Uterus (tissue), 2 donors: ENCODE measurements around the gene MMP26.
"Not testable (repeated sequence)": the region's sequence is repeated elsewhere in the genome, so short reads cannot be mapped to it uniquely, and the experiment has no call there.

ENCODE experiments used
- CTCF ChIP-seq, 4 experiments: fragments of 200-600 bp in 2 of 4; fragments of 450-650 bp in 2 of 4; sonication (generic) in 2 of 4; IDR thresholded peaks; one replicate each; pipeline ENCODE4 v1.5.1; 2016 to 2019; ENCODE audit warnings: antibody characterized with exemption in 4 of 4, mild to moderate bottlenecking in 2 of 4, moderate library complexity in 1 of 4
- POLR2A ChIP-seq, 2 donors: fragments of 450-650 bp; IDR thresholded peaks; one replicate each; pipeline ENCODE4 v1.6.1; 2016; ENCODE audit warnings: antibody characterized with exemption in 2 of 2, mild to moderate bottlenecking in 1 of 2, moderate library complexity in 1 of 2

- not testable (repeated sequence) for TF ChIP-seq CTCF, POLR2A (IDR thresholded peaks at IDR 0.05)
Observed at GRCh38 chr11:4722616-4723534, 18.3 kb downstream of the MMP26 start.
